ENCODE measurements around the gene CYP3A5.

The CYP3A5 gene

DNA sequence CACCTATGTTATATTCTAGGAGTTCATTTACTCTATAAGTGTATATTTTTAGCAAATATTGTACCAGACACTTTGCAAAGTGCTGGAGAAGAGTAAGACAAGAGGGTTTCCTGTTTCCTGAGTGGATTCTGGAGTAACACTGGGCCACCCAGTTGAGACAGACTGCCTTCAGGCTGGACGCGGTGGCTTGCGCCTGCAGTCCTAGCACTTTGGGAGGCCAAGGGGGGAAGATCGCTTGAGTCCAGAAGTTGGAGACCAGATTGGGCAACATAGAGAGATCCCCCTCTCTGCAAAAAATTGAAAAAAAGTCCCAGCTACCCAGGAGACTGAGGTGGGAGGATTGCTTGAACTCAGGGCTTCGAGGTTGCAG lies 63.8 kb downstream of the CYP3A5 start:
- DNase-seq (ENCODE audit: low spot score), result no peak

GRCh38 chr7:99614495-99614894 lies 65.3 kb downstream of the CYP3A5 start:
- DNase-seq (ENCODE audit: low spot score), result no peak

GRCh38 chr7:99607548-99607947 lies 72.2 kb downstream of the CYP3A5 start:
- no peak for DNase-seq (ENCODE audit: low spot score)

- no peak for DNase-seq (ENCODE audit: low spot score)
Observed at GRCh38 chr7:99606531-99606930, 73.3 kb downstream of the CYP3A5 start.

GRCh38 chr7:99605527-99605926 lies 74.3 kb downstream of the CYP3A5 start:
- no peak for DNase-seq (ENCODE audit: low spot score)

DNA sequence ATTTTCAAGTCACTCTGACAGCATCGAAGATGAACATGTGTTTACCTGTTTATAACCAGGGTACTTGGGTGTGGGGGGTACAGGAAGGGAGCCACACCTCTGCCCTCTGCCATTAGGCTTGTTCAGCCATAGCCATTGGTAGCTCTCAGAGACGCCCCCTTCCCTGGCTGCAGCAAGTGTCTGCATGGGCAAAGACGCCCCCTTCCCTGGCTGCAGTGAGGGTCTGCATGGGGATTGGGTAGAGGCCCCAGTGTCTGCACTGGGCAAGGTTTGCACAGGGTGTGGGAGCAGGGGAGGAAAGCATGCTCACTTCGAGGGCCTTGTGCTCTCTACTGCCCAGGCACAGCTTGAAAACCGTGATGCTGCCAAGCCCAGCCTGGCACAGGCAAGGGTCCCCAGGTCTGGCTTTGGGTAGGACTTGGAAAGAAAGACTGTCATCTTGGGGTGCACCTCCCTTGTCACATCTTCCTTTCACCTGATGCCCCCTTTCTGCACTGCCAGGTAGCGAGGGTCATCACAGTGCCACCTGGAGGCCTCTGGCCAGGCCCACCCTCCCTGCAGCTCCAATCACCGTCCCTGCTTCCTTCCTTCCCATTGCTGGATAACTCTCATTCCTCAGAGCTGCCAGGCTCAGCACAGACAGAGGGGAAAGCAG lies 78.0 kb downstream of the CYP3A5 start:
- no peak for DNase-seq (ENCODE audit: low spot score)

GRCh38 chr7:99599836-99600235 lies 80.0 kb downstream of the CYP3A5 start:
- DNase-seq (ENCODE audit: low spot score), result no peak
